MCF 10A (cell line): ENCODE data around the gene TEK. TPM values are rescaled to one million over a fixed set of nuclear protein-coding genes. Genes with fewer than 3 reads are reported as not detected.

Experiments used
- BruUV-seq: library from RNA; stranded (reverse); fragments of 400-500 nt; replicated peaks from 2 replicates; lab custom pipeline; 2021; lab: Mats Ljungman, UMichigan
- CTCF ChIA-PET: fragments of 300-600 bp; sonication (Branson Sonifier 250); formaldehyde crosslinking; extraction: SDS; loops from one replicate; lab custom pipeline; 2021; ENCODE audit warnings: antibody characterized with exemption, inconsistent platforms; lab: Yijun Ruan, JAX
- POLR2A ChIA-PET: fragments of 300-600, 350-650 bp; sonication (Branson Sonifier 250); formaldehyde crosslinking; extraction: SDS; loops from one replicate; lab custom pipeline; 2020; ENCODE audit warnings: antibody characterized with exemption, inconsistent platforms; lab: Yijun Ruan, JAX
- DNase-seq: peaks from one replicate; pipeline ENCODE4 v3.0.0-alpha.2; 2018; ENCODE audit not compliant: unreplicated experiment
- H3K27ac Mint-ChIP-seq: one replicate; pipeline ENCODE4 v1.8.0; 2022; ENCODE audit warnings: mild to moderate bottlenecking, low read depth, mixed read lengths; ENCODE audit not compliant: unreplicated experiment
- H3K27me3 Mint-ChIP-seq: one replicate; pipeline ENCODE4 v1.8.0; 2022; ENCODE audit warnings: mixed read lengths; ENCODE audit not compliant: insufficient read depth, unreplicated experiment
- H3K36me3 Mint-ChIP-seq: one replicate; pipeline ENCODE4 v1.8.0; 2022; ENCODE audit warnings: mild to moderate bottlenecking, moderate library complexity, mixed read lengths; ENCODE audit not compliant: insufficient read depth, unreplicated experiment
- H3K4me1 Mint-ChIP-seq: one replicate; pipeline ENCODE4 v1.8.0; 2022; ENCODE audit warnings: mixed read lengths; ENCODE audit not compliant: insufficient read depth, unreplicated experiment
- H3K4me3 Mint-ChIP-seq: one replicate; pipeline ENCODE4 v1.8.0; 2022; ENCODE audit warnings: mild to moderate bottlenecking, moderate library complexity, mixed read lengths; ENCODE audit not compliant: unreplicated experiment
- H3K9me3 Mint-ChIP-seq: one replicate; pipeline ENCODE4 v1.8.0; 2022; ENCODE audit warnings: mixed read lengths; ENCODE audit not compliant: unreplicated experiment
- CTCF ChIP-seq: fragments of 200-600 bp; IDR thresholded peaks from one replicate; pipeline ENCODE4 v1.8.0; 2022; ENCODE audit warnings: antibody characterized with exemption, mild to moderate bottlenecking; ENCODE audit not compliant: unreplicated experiment
- intact Hi-C: fragments of 100-400 bp; cut with micrococcal nuclease; formaldehyde crosslinking; loops from 2 replicates; pipeline ENCODE4 v1.14.1; 2022
- total RNA-seq: library from RNA; stranded (reverse); gene quantifications from 2 replicates; pipeline ENCODE4 v1.2.3, GENCODE V29; 2022

Gene TEK
- total RNA-seq, 1 experiment from 2014 or later: 0.91 TPM

GRCh38 chr9:27183131-27183530, 74.1 kb downstream of the TEK start:
- peaks cover 46% of the 10 kb centered on the region for H3K4me1 Mint-ChIP-seq
- ChIA-PET POLR2A (interaction anchor here (0.9 to 1.1 kb wide), 3 partner anchors 11 to 58 kb away, joined by 3 to 5 read pairs (median 4); no protein-coding TSS in a partner anchor), CTCF (interaction anchor here (0.5 to 1.4 kb wide), 3 partner anchors 11 to 120 kb away, joined by 3 to 6 read pairs (median 5); no protein-coding TSS in a partner anchor)
- no peak for TF ChIP-seq CTCF
- no peaks in the 10 kb centered on the region for H3K36me3 Mint-ChIP-seq
- intact Hi-C loops: loop anchor here (5.0 kb wide), 2 partner anchors 66 to 151 kb away; no protein-coding TSS in a partner anchor
- no peaks in the 10 kb centered on the region for H3K27me3 Mint-ChIP-seq
- no peak for DNase-seq
- no TSS peak for BruUV-seq
- H3K4me3 Mint-ChIP-seq: no peak overlapping the region
- peak overlapping the region; percentile 79 for H3K27ac Mint-ChIP-seq
- no peaks in the 10 kb centered on the region for H3K9me3 Mint-ChIP-seq

DNA sequence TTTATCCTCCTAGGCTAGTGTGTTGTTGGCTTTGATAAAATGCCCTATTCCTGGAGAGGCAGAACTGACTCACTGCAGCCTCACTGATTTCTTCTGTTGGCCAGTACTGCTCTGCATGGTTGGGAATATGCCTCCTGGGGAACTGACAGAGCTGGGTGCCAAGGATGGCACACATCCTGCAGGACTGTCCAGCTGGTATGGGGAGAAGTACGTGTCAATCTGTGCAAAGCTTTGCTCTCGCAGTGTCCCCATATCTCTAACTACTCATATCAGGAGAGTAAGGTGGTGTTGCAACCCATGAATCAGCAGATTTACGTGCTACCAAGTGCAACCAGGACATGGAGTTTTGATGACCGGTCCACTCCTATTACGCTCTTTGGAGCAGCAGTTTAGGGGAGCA, 74.7 kb downstream of the TEK start:
- DNase-seq: peak; percentile 83
- H3K27me3 Mint-ChIP-seq: no peaks in the 10 kb centered on the region
- ChIA-PET POLR2A (interaction anchor here (0.9 to 1.1 kb wide), 3 partner anchors 10 to 59 kb away, joined by 3 to 5 read pairs (median 4); no protein-coding TSS in a partner anchor), CTCF (interaction anchor here (0.6 to 1.4 kb wide), 3 partner anchors 10 to 36 kb away, joined by 3 to 6 read pairs (median 5); no protein-coding TSS in a partner anchor)
- TF ChIP-seq CTCF: no peak
- H3K36me3 Mint-ChIP-seq: no peaks in the 10 kb centered on the region
- peaks cover 46% of the 10 kb centered on the region for H3K4me1 Mint-ChIP-seq
- H3K4me3 Mint-ChIP-seq: no peak overlapping the region
- BruUV-seq: no TSS peak
- intact Hi-C loops: loop anchor here (5.0 kb wide), 2 partner anchors 66 to 151 kb away; no protein-coding TSS in a partner anchor
- H3K9me3 Mint-ChIP-seq: no peaks in the 10 kb centered on the region
- H3K27ac Mint-ChIP-seq: peak overlapping the region; percentile 79

GRCh38 chr9:27184556-27185351, 75.7 kb downstream of the TEK start:
- ChIA-PET CTCF (interaction anchor here (0.6 to 1.4 kb wide), 6 partner anchors 9 to 25 kb away, joined by 3 to 6 read pairs (median 4); no protein-coding TSS in a partner anchor), POLR2A (interaction anchor here (0.6 to 1.2 kb wide), 4 partner anchors 11 to 60 kb away, joined by 3 to 6 read pairs (median 4); no protein-coding TSS in a partner anchor)
- Mint-ChIP-seq H3K36me3 (no peaks in the 10 kb centered on the region), H3K27ac (peak overlapping the region; percentile 19), H3K4me1 (peaks cover 43% of the 10 kb centered on the region), H3K9me3 (no peaks in the 10 kb centered on the region), H3K27me3 (no peaks in the 10 kb centered on the region), H3K4me3 (no peak overlapping the region)
- no TSS peak for BruUV-seq
- DNase-seq: peak; percentile 95
- intact Hi-C loops: loop anchor here (5.0 kb wide), 2 partner anchors 67 to 152 kb away; no protein-coding TSS in a partner anchor
- no peak for TF ChIP-seq CTCF

- ChIA-PET POLR2A (no interaction called here), CTCF (interaction anchor here (0.6 kb wide), 2 partner anchors 73 to 144 kb away, joined by 3 read pairs; no protein-coding TSS in a partner anchor)
- H3K4me3 Mint-ChIP-seq: no peak overlapping the region
- H3K4me1 Mint-ChIP-seq: peaks cover 15% of the 10 kb centered on the region
- H3K9me3 Mint-ChIP-seq: no peaks in the 10 kb centered on the region
- H3K27me3 Mint-ChIP-seq: no peaks in the 10 kb centered on the region
- no peak for TF ChIP-seq CTCF
- no peak for DNase-seq
- no TSS peak for BruUV-seq
- H3K36me3 Mint-ChIP-seq: no peaks in the 10 kb centered on the region
- intact Hi-C loops: no loop called here
- peak overlapping the region; percentile 18 for H3K27ac Mint-ChIP-seq
Observed at GRCh38 chr9:27188426-27188825, 79.4 kb downstream of the TEK start.
